Stimulated activated CD8-positive, alpha-beta memory T cell treated with anti-CD3 and anti-CD28 coated beads, Interleukin-2, amount 100 ng/mL, for 48 hours (primary cell): ENCODE data around the gene MTHFD1L.

ENCODE experiments used
- DNase-seq, 2 donors: peaks; one replicate each; pipeline ENCODE4 v3.0.0-alpha.2; 2020; ENCODE audit warnings: low read depth in 2 of 2

MTHFD1L gene

DNA sequence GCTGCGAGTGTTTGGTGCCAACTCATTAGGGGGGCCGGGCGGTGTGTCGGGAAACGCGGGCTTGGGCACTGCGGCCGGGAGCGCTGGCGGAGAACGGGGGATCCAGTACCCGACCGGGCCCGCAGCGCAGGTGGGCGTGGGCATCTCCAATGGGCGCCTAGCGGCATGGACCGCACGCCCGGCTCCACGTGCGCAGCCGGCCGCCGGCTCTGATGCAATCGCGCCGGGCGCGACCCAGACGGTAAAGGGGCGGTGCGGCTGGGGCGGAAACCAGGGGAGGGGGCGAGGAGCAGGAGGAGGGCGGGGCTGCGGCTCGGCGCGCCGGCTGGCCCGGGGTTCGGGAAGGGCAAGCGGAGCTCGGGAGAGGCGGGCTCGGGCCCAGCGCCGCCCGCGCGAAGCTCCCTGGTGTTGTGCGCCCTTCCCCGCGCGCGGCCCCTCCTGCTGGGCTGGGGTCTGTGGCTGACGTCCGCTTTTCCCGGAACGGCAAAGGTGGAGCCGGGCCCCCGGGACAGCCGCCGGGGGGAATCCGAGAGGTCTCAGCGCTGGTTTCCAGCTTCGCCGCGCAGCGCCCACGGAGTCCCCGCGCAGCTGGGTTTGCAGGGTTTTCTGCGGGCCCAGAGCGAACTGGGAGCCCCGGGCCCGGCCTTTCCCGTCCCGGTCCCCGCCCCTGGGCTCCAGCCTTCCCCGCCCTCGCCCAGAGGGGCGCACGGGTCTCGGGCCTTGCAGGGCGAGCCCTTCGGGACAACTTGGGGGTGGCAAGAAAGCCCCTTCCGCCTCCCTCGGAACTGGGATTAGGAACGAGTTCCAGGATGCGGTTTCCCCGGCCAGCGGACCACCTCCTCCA is 867 bp downstream of the MTHFD1L start:
- peak; percentile 69 to 74 for DNase-seq

DNA sequence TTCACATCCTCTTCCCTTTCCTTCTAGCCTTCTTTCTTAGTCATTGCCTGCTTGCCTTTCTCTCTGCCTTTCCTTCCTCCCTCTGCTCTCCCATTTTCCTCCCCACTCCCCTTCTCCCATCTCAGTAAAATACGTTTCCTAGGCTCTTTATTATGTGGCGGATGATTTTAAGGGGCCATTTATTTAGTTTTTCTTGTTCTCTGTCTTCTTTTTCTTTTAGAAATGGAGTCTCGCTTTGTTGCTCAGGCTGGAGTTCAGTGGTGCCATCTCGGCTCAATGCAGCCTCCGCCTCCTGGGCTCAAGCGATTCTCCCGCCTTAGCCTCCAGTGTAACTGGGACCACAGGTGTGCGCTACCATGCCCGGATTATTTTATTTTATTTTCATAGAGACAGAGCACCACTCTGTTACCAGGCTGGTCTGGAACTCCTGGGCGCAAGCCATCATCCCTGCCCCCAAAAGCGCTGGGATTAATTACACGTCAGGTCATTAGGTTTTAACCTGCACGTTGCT is 1.5 kb downstream of the MTHFD1L start:
- no peak for DNase-seq

- DNase-seq, result no peak
Observed at GRCh38 chr6:150868759-150869158, 3.3 kb downstream of the MTHFD1L start.

- no peak for DNase-seq
Observed at GRCh38 chr6:150874179-150874578, 8.7 kb downstream of the MTHFD1L start.

GRCh38 chr6:150875841-150876240 is 10.3 kb downstream of the MTHFD1L start:
- DNase-seq, result no peak

DNA sequence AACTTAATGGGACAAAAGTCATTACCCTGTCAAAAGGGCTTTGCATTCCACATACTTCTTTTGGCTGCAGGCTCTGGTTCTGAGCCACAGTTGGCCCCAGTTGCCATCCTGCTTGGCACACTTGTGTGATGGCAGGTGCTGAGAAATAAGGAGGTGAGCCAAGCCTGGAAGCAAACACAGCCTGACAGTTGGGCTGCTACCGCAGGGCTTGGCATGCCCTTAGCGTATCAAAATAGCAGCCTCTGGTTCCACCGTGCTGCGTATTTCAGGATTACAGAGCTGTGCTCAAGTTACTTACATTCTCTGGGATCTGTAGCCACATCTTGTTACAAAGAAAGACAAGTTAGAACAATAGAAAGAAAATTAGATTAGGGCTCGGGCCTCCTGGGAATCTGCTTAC is 11.1 kb downstream of the MTHFD1L start:
- no peak for DNase-seq

DNA sequence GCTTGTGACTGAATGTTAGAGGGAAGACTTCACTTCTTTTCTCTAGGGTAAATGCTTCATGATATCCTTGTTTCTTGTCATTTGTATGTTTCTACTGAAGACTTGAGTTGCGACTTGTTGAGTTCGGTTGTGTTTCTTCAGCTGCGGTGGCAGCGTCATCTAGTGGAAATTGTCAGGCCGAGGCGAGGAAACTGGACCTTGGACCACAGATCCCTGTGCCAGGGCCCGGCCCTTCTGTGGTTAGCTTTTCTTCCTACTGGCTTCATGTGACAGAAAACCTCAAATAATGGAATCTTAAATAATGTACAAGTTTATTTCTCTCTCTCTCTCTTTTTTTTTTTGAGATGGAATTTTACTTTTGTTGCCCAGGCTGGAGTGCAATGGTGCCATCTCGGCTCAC is 12.4 kb downstream of the MTHFD1L start:
- DNase-seq, result no peak

- no peak for DNase-seq
Observed at GRCh38 chr6:150878347-150879213, 13.1 kb downstream of the MTHFD1L start.

GRCh38 chr6:150880336-150880735 is 14.8 kb downstream of the MTHFD1L start:
- no peak for DNase-seq

DNA sequence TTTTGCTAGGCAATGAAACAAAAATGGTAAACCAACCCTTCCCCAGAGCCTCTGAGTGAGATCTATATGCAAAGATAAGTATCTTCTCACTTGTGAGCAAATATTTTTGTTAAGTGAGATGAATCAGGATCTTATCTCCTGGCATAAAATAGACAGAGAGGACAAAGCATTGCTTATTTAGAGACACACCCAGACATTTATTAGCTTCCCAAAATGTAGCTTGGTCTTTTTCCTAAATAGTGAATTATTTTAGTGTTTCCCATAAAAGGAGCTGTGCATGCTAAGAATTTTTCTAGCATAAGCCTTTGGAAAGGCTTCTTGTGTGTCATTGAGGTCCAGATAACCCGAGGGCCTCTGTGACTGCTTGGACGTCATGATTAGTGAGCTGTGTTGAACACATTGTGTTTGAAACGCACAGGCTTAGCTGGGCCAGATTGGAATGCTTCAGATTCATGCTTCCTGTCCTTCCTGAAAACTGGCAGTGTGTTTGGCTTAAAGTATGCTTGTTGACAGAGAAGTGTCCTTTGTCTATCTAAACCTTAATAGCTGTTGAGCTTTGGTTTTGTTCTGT is 16.5 kb downstream of the MTHFD1L start:
- no peak for DNase-seq

- DNase-seq, result no peak
Observed at GRCh38 chr6:150883521-150883920, 18.0 kb downstream of the MTHFD1L start.

DNA sequence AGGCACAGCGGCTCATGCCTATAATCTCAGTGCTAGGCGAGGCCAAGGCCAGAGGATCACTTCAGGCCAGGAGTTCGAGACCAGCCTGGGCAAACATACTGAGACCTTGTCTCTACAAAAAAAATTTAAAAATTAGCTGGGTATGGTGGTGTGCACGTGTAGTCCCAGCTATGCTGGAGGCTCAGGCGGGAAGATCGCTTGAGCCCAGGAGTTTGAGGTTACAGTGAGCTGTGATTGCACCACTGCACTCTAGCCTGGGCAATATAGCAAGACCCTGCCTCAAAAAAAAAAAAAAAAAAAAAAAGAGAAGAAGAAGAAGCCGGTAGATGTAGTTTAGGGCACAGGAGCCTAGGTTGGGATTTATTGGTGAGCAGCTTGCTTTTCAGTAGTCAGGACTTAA is 20.7 kb downstream of the MTHFD1L start:
- no peak for DNase-seq

- DNase-seq, result no peak
Observed at GRCh38 chr6:150887978-150888563, 22.6 kb downstream of the MTHFD1L start.

- no peak for DNase-seq
Observed at GRCh38 chr6:150890346-150890745, 24.8 kb downstream of the MTHFD1L start.

DNA sequence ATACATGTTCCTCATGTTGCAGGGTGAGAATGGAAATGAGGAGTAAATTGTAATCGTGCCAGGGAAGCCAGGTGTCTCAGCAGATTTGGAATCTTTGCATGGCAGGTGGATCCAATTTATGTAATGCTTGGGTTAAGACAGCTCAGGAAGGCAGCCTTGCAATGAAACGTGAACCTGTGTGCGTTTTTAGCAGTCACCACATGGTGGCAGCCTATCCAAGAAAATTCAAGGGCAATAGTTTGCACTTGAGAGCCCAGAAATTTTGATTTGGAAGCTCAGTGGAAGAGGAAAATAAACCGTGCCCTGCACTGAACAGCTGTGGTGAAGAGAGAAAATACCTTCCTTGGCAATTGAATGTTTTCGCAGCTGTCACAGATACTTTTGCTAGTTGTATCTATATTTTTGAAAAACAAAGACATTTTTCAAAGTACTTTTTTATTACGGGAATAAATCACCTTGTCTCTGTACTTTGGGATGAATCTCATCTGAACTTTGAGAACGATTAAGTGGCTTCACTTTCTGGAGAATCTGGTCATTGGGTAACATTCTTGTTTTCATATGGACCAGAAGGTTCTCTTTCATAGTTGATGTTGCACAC is 26.5 kb downstream of the MTHFD1L start:
- peak in 1 of 2 donors; percentile 33 for DNase-seq

DNA sequence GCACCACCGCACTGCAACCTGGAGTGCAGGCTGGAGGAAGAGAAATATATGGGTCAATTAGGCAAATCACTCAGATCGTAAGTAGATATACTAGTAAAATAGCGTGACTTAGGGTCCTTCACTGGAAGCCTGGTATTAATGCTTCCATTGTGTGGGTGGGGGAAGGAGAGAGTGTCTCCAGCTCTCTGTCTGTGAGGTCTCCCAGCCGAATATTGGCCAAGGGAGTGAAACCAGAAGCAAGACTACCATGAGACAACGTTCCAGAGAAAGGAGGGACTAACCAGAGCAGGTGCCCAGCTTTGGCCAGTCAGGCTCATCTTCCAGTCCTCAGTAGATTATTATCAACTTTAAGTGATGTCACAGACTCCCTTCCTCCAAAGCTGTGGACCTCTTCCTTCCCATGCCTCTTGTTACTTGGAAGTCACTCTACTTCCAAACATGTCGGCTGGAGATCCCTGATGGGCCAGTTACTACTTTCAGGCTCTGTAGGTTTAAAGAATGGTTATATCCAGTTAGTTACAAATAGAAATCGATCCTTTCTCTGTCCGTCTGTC is 28.8 kb downstream of the MTHFD1L start:
- no peak for DNase-seq

DNA sequence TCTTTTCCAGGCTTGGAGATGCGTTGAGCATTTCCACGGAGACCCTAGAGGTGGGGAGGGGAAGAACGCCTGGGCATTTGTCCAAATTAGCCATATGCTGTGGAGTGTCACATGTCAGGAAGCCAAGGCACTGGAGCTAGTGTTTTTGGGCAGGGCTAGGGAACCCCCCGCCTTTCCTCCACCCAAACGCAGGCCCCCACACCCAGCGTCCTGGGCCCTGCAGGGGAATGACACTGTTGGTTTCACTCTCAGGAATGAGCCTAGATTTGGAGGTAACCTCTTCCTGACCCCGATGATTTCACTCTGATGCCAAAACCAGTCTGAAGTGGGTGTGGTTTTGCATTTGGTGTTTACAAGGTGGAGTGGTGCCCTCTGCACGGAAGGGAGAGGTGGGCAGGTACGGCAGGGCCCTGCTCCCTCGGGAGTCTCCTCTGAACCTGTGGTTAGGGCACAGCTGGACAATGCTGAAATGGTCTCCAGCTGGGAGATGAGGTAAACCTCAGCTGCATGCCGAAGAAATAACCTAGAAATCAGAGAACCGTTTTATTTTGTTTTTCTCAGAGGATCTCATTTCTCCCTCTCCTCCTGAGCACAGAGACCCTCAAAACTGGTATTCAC is 29.5 kb downstream of the MTHFD1L start:
- peak in 1 of 2 donors; percentile 11 for DNase-seq

DNA sequence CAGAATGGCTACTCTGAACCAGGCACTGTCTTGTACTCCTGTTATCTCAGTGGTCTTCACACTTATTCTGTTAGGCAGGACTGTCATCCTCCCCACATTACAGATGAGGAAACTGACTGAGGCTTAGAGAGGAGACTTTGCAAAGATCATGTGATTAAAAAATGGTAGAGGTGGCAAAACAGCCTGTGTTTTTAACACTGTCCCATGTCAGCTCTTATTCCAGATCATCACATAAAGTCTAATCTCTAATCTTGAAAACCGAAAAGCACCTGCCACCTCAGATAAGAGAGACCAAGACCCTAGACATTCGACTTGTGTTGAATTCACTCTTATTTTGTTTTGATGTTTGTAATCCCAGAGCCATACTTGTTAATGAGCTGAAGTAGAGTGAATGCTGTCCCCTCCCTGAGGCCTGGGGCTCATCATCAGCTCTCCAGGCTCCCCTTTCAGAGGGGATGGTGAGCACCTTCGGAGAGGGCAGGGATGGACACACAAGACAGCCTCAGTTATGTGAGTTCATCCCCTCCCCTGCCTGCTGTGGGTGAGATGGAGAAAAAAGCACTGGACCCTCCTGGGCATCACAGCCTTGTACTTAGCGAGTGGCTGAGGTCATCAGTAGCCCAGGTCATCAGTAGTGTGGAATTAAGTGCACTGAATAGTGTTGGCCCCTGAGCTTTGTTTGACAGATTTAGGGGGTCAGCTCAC is 30.6 kb downstream of the MTHFD1L start:
- DNase-seq, result no peak

DNA sequence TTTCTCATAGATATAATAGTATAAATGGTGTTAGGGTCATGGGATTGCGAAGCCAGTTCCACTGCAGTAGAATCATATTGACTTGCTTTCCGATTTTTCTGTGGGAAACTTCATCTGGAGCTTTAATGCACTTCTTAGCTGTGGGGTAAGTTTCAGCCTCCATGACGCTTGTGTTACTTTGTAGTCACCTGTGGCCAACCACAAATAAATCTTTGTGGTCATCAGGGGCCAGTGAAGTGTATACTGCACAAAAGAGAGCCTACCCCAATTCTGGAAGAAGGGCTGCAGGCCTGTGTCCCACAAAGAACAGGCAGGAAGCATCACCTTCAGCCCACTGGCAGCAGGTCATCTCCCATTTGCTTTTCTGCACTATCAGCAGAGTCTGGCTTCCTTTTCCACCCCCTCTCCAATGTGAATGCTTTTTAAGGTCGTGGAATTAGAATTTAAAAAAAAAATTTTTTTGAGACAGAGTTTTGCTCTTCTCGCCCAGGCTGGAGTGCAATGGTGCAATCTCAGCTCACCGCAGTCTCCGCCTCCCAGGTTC is 32.0 kb downstream of the MTHFD1L start:
- no peak for DNase-seq
